CD4-positive, alpha-beta T cell (primary cell): ENCODE results near the gene PNPLA1. TPM values are rescaled to one million over a fixed set of nuclear protein-coding genes. Genes with fewer than 3 reads are reported as not detected.

ENCODE experiments used
- ATAC-seq: fragments of 200-7000 bp; cut with Tn5 transposase; one replicate; pipeline ENCODE4 v1.10.0; 2022; ENCODE audit warnings: mild to moderate bottlenecking; ENCODE audit not compliant: poor library complexity
- CTCF ChIA-PET: fragments of 350-600 bp; sonication (Branson Sonifier 250); formaldehyde crosslinking; loops from one replicate; lab custom pipeline; 2021; ENCODE audit warnings: antibody characterized with exemption, inconsistent platforms; lab: Charles Lee
- POLR2A ChIA-PET: fragments of 350-600 bp; sonication (Branson Sonifier 250); formaldehyde crosslinking; loops from one replicate; lab custom pipeline; 2021; ENCODE audit warnings: antibody characterized with exemption, inconsistent platforms; lab: Charles Lee
- DNase-seq, 14 experiments: peaks; one replicate each; pipeline ENCODE4 v3.0.0-alpha.2; 2013 to 2020; ENCODE audit warnings: mixed read lengths in 2 of 14
- H3K27ac ChIP-seq, 2 donors: one replicate each; pipeline versions ENCODE4 v1.5.1 to v1.7.0; 2013; ENCODE audit warnings: low read length in 2 of 2, low read depth in 1 of 2, mild to moderate bottlenecking in 1 of 2
- H3K27me3 ChIP-seq, 2 experiments: 1 replicate in 1 of 2; 2 replicates in 1 of 2; pipeline versions ENCODE4 v1.6.1 to v1.7.0; 2013; ENCODE audit warnings: low read length in 2 of 2, control low read depth in 1 of 2, mild to moderate bottlenecking in 1 of 2, moderate library complexity in 1 of 2; ENCODE audit not compliant: insufficient read depth in 2 of 2, control insufficient read depth in 1 of 2
- H3K36me3 ChIP-seq: one replicate; pipeline ENCODE4 v1.6.1; 2013; ENCODE audit warnings: low read length, control low read depth; ENCODE audit not compliant: insufficient read depth
- H3K4me1 ChIP-seq: one replicate; pipeline ENCODE4 v1.6.1; 2013; ENCODE audit warnings: low read length, control low read depth; ENCODE audit not compliant: insufficient read depth
- H3K4me3 ChIP-seq: one replicate; pipeline ENCODE4 v1.5.1; 2013; ENCODE audit warnings: mild to moderate bottlenecking, low read length, moderate library complexity
- H3K9me3 ChIP-seq, 2 experiments: 1 replicate in 1 of 2; 2 replicates in 1 of 2; pipeline versions ENCODE4 v1.6.1 to v1.7.0; 2013; ENCODE audit warnings: low read length in 2 of 2, mild to moderate bottlenecking in 2 of 2, control low read depth in 1 of 2, moderate library complexity in 1 of 2; ENCODE audit not compliant: control insufficient read depth in 1 of 2, insufficient read depth in 1 of 2
- H3K27ac Mint-ChIP-seq: one replicate; pipeline ENCODE4 v1.8.0; 2020; ENCODE audit warnings: mixed read lengths
- H3K27me3 Mint-ChIP-seq: one replicate; pipeline ENCODE4 v1.8.0; 2021; ENCODE audit warnings: mixed read lengths
- H3K36me3 Mint-ChIP-seq: one replicate; pipeline ENCODE4 v1.8.0; 2021; ENCODE audit warnings: low read depth, mixed read lengths
- H3K4me1 Mint-ChIP-seq: one replicate; pipeline ENCODE4 v1.8.0; 2021; ENCODE audit warnings: low read depth, mixed read lengths
- H3K4me3 Mint-ChIP-seq: one replicate; pipeline ENCODE4 v1.8.0; 2020; ENCODE audit warnings: mild to moderate bottlenecking, mixed read lengths
- H3K9me3 Mint-ChIP-seq: one replicate; pipeline ENCODE4 v1.8.0; 2020; ENCODE audit warnings: mixed read lengths
- CTCF ChIP-seq: fragments of 200-600 bp; IDR thresholded peaks from one replicate; pipeline ENCODE4 v1.8.0; 2022; ENCODE audit warnings: antibody characterized with exemption, mild to moderate bottlenecking
- intact Hi-C, 2 experiments: fragments of 100-400 bp; cut with DNase I in 1 of 2; cut with micrococcal nuclease in 1 of 2; formaldehyde crosslinking; loops; one replicate each; pipeline versions ENCODE4 v1.15.1 to v1.9.0; 2023 to 2025; cut with DNase I, micrococcal nuclease
- total RNA-seq, 174 experiments: library from RNA in 2 of 174; stranded (reverse) in 2 of 174; gene quantifications; one replicate each; pipeline ENCODE4 v1.2.3 and lab custom pipeline; 2021 to 2026

PNPLA1 gene
- total RNA-seq, 2 experiments from 2014 or later: 0.17 TPM; not detected in 1

- H3K27ac Mint-ChIP-seq: no peak overlapping the region
- no peak for TF ChIP-seq CTCF
- H3K27ac ChIP-seq: no peak overlapping the region
- ATAC-seq: no peak
- no peaks in the 10 kb centered on the region for H3K27me3 Mint-ChIP-seq
- intact Hi-C loops: no loop called here
- ChIA-PET POLR2A (no interaction called here), CTCF (no interaction called here)
- H3K9me3 ChIP-seq: no peaks in the 10 kb centered on the region
- H3K36me3 Mint-ChIP-seq: no peaks in the 10 kb centered on the region
- no peaks in the 10 kb centered on the region for H3K27me3 ChIP-seq
- peaks cover 5% of the 10 kb centered on the region for H3K4me1 ChIP-seq
- no peak for DNase-seq
- no peaks in the 10 kb centered on the region for H3K9me3 Mint-ChIP-seq
- no peak overlapping the region for H3K4me3 Mint-ChIP-seq
- H3K36me3 ChIP-seq: no peaks in the 10 kb centered on the region
- H3K4me3 ChIP-seq: no peak overlapping the region
- peaks cover 17% of the 10 kb centered on the region for H3K4me1 Mint-ChIP-seq
These were observed 25.1 kb upstream of the PNPLA1 start for GRCh38 chr6:36244641-36245280.

- H3K9me3 ChIP-seq: no peaks in the 10 kb centered on the region
- ATAC-seq: peak; percentile 32
- CTCF ChIA-PET: no interaction called here
- no peak overlapping the region for H3K27ac ChIP-seq
- H3K4me3 ChIP-seq: no peak overlapping the region
- peak in 4 of 14 experiments; percentile 6 to 31 (median 14) for DNase-seq
- Mint-ChIP-seq H3K27me3 (no peaks in the 10 kb centered on the region), H3K9me3 (no peaks in the 10 kb centered on the region), H3K27ac (no peak overlapping the region), H3K4me1 (peaks cover 17% of the 10 kb centered on the region), H3K4me3 (no peak overlapping the region), H3K36me3 (no peaks in the 10 kb centered on the region)
- TF ChIP-seq CTCF: no peak
- intact Hi-C loops: no loop called here
- no peaks in the 10 kb centered on the region for H3K27me3 ChIP-seq
- POLR2A ChIA-PET: no interaction called here
- peaks cover 5% of the 10 kb centered on the region for H3K4me1 ChIP-seq
- no peaks in the 10 kb centered on the region for H3K36me3 ChIP-seq
These were observed 24.2 kb upstream of the PNPLA1 start for GRCh38 chr6:36245572-36246061.

GRCh38 chr6:36246506-36247268 is 23.2 kb upstream of the PNPLA1 start:
- CTCF ChIA-PET: no interaction called here
- TF ChIP-seq CTCF: no peak
- intact Hi-C loops: no loop called here
- Mint-ChIP-seq H3K27ac (no peak overlapping the region), H3K4me3 (no peak overlapping the region), H3K27me3 (no peaks in the 10 kb centered on the region), H3K4me1 (peaks cover 14% of the 10 kb centered on the region), H3K36me3 (no peaks in the 10 kb centered on the region), H3K9me3 (no peaks in the 10 kb centered on the region)
- no peaks in the 10 kb centered on the region for H3K36me3 ChIP-seq
- DNase-seq (peak in 1 of 14 experiments; percentile 14), ATAC-seq (no peak)
- peaks cover 5% of the 10 kb centered on the region for H3K4me1 ChIP-seq
- POLR2A ChIA-PET: no interaction called here
- no peak overlapping the region for H3K4me3 ChIP-seq
- no peak overlapping the region for H3K27ac ChIP-seq
- H3K9me3 ChIP-seq: no peaks in the 10 kb centered on the region
- H3K27me3 ChIP-seq: no peaks in the 10 kb centered on the region
